ENCODE measurements around the gene MXD1. TPM values are rescaled to one million over a fixed set of nuclear protein-coding genes. Genes with fewer than 3 reads are reported as not detected.

Gene MXD1
- total and polyA plus RNA-seq, 2 experiments from 2014 or later: 1.8 to 3.9 TPM

- TF ChIP-seq CTCF (conservative IDR thresholded peaks at IDR 0.05; ENCODE audit: low read depth in 2 of 2) (no peak), STAT1 (IDR thresholded peaks at IDR 0.05; ENCODE audit: unreplicated experiment) (no peak), ZNF114 (CRISPR knock-in tag; IDR thresholded peaks at IDR 0.05) (no peak), EZH2phosphoT487 (IDR thresholded peaks at IDR 0.05; ENCODE audit: unreplicated experiment) (no peak), CREB1 (CRISPR knock-in tag; IDR thresholded peaks at IDR 0.05; ENCODE audit: low read depth) (no peak), EZH2 (IDR thresholded peaks at IDR 0.05; ENCODE audit: low read depth, unreplicated experiment) (no peak), JUNB (IDR thresholded peaks at IDR 0.05; ENCODE audit: unreplicated experiment) (no peak), POLR2AphosphoS5 (IDR thresholded peaks at IDR 0.05; ENCODE audit: low read depth) (no peak), ZNF331 (CRISPR knock-in tag; IDR thresholded peaks at IDR 0.05; ENCODE audit: low read depth) (no peak), REST (IDR thresholded peaks at IDR 0.05; ENCODE audit: unreplicated experiment) (no peak), NANOG (IDR thresholded peaks at IDR 0.05; ENCODE audit: borderline replicate concordance) (no peak)
These were observed 26.5 kb upstream of the MXD1 start (continued) for GRCh38 chr2:69888451-69888850.

GRCh38 chr2:69889302-69889701, 25.6 kb upstream of the MXD1 start:
- Histone ChIP-seq H4K20me1 (replicated peaks; ENCODE audit: insufficient read depth) (no peaks in the 10 kb centered on the region), H3K27ac (ENCODE audit: low read depth) (no peak overlapping the region), H3K27me3 (ENCODE audit: insufficient read depth) (no peaks in the 10 kb centered on the region), H3K4me3 (no peak overlapping the region), H3K9me2 (ENCODE audit: insufficient read depth) (no peaks in the 10 kb centered on the region; the same call in 1 of the 2 replicates), H2AFZ (no peak overlapping the region), H3F3A (replicated peaks; ENCODE audit: low read depth) (no peaks in the 10 kb centered on the region), H3K79me2 (replicated peaks; ENCODE audit: insufficient read depth) (peaks cover 4% of the 10 kb centered on the region), H3K4me2 (no peak overlapping the region), H3K4me1 (ENCODE audit: insufficient read depth) (no peaks in the 10 kb centered on the region), H3K36me3 (ENCODE audit: insufficient read depth) (no peaks in the 10 kb centered on the region; the same call in 1 of the 2 replicates)
- Mint-ChIP-seq H3K4me1 (no peaks in the 10 kb centered on the region; the same call in 2 of the 3 replicates), H3K27me3 (ENCODE audit: insufficient read depth, low read depth, poor library complexity) (no peaks in the 10 kb centered on the region), H3K9me3 (no peaks in the 10 kb centered on the region), H3K36me3 (ENCODE audit: low read depth) (no peaks in the 10 kb centered on the region; the same call in 2 of the 3 replicates), H3K27ac (no peak overlapping the region), H3K4me3 (no peak overlapping the region)
- DNase-seq (ENCODE audit: low spot score) (no peak), ATAC-seq (no peak)
- TF ChIP-seq NANOG (IDR thresholded peaks at IDR 0.05; ENCODE audit: borderline replicate concordance): no peak
- TF ChIP-seq ZNF114 (CRISPR knock-in tag; IDR thresholded peaks at IDR 0.05): no peak
- no peak for TF ChIP-seq ZNF331 (CRISPR knock-in tag; IDR thresholded peaks at IDR 0.05; ENCODE audit: low read depth)
- no peak for TF ChIP-seq CTCF (conservative IDR thresholded peaks at IDR 0.05; ENCODE audit: low read depth in 2 of 2)
- no peak for TF ChIP-seq POLR2AphosphoS5 (IDR thresholded peaks at IDR 0.05; ENCODE audit: low read depth)
- no peak for TF ChIP-seq EZH2phosphoT487 (IDR thresholded peaks at IDR 0.05; ENCODE audit: unreplicated experiment)
- TF ChIP-seq REST (IDR thresholded peaks at IDR 0.05; ENCODE audit: unreplicated experiment): no peak
- no peak for TF ChIP-seq ETS1 (IDR thresholded peaks at IDR 0.05)

Data from GM23338 (cell line).